GM12891 (cell line): ENCODE measurements around the gene CAVIN1.
"Not testable (repeated sequence)": the region's sequence is repeated elsewhere in the genome, so short reads cannot be mapped to it uniquely, and the experiment has no call there.

ENCODE experiments used
- POLR2A ChIP-seq: IDR thresholded peaks from 2 replicates; pipeline ENCODE4 v1.6.1; 2011; ENCODE audit warnings: low read depth, low read length, control low read depth
- POLR2AphosphoS5 ChIP-seq: IDR thresholded peaks from 2 replicates; pipeline ENCODE4 v1.6.1; 2011; ENCODE audit warnings: low read depth, low read length, control low read depth

- TF ChIP-seq POLR2A, POLR2AphosphoS5: not testable (repeated sequence)
Observed at GRCh38 chr17:42417981-42418380, 5.1 kb downstream of the CAVIN1 start.
